ENCODE data around the gene PLA2G6. TPM values are rescaled to one million over a fixed set of nuclear protein-coding genes. Genes with fewer than 3 reads are reported as not detected.
"Not testable (repeated sequence)": the region's sequence is repeated elsewhere in the genome, so short reads cannot be mapped to it uniquely, and the experiment has no call there.

PLA2G6 gene
- total RNA-seq, 1 experiment from 2014 or later = 16.2 TPM

- CTCF ChIA-PET; H3K4me3 ChIP-seq (ENCODE audit: low read depth in 2 of 2, low read length in 2 of 2); intact Hi-C loops (cut with micrococcal nuclease; ENCODE audit: unreplicated experiment); H3K27ac ChIP-seq (ENCODE audit: low read length); DNase-seq (ENCODE audit: low read depth, low spot score); H3K36me3 ChIP-seq (ENCODE audit: control insufficient read depth, insufficient read depth, low read length); H3K9me3 ChIP-seq (ENCODE audit: control insufficient read depth, insufficient read depth, low read depth, low read length); ATAC-seq; BruUV-seq (replicated peaks); POLR2A ChIA-PET; in situ Hi-C loops (cut with HindIII; ENCODE audit: low pct_unique_long_range_greater_than_20kb, low sequenced_read_pairs); H3K4me1 ChIP-seq (ENCODE audit: control insufficient read depth, insufficient read depth, low read length); H3K27me3 ChIP-seq (ENCODE audit: control insufficient read depth, insufficient read depth, low read length): not testable (repeated sequence)
Measured at GRCh38 chr22:38118747-38119146, 62.9 kb downstream of the PLA2G6 start.

- in situ Hi-C loops (cut with HindIII; ENCODE audit: low pct_unique_long_range_greater_than_20kb, low sequenced_read_pairs) (no loop called here), intact Hi-C loops (cut with micrococcal nuclease; ENCODE audit: unreplicated experiment) (no loop called here)
- BruUV-seq (replicated peaks) = no TSS peak
- H3K9me3 ChIP-seq (ENCODE audit: control insufficient read depth, insufficient read depth, low read depth, low read length) = no peaks in the 10 kb centered on the region
- TF ChIP-seq TCF7L2 (IDR thresholded peaks at IDR 0.05; ENCODE audit: low read depth, low read length) = no peak
- no peak for TF ChIP-seq POLR2AphosphoS5 (IDR thresholded peaks at IDR 0.05; ENCODE audit: low read depth, low read length)
- TF ChIP-seq REST (IDR thresholded peaks at IDR 0.05; ENCODE audit: insufficient read depth in 1 of 2, low read depth in 2 of 2, low read length in 1 of 2) = no peak
- no peak for TF ChIP-seq SIN3A (IDR thresholded peaks at IDR 0.05; ENCODE audit: borderline replicate concordance, insufficient read depth, low read depth, low read length)
- no peak for TF ChIP-seq CTCF (IDR thresholded peaks at IDR 0.05)
- no peaks in the 10 kb centered on the region for H3K36me3 ChIP-seq (ENCODE audit: control insufficient read depth, insufficient read depth, low read length)
- no peak overlapping the region for H3K4me3 ChIP-seq (ENCODE audit: low read depth in 2 of 2, low read length in 2 of 2)
- H3K4me1 ChIP-seq (ENCODE audit: control insufficient read depth, insufficient read depth, low read length) = no peaks in the 10 kb centered on the region
- no peaks in the 10 kb centered on the region for H3K27me3 ChIP-seq (ENCODE audit: control insufficient read depth, insufficient read depth, low read length)
- H3K27ac ChIP-seq (ENCODE audit: low read length) = no peak overlapping the region
- no peak for DNase-seq (ENCODE audit: low read depth, low spot score)
- ChIA-PET POLR2A (no interaction called here), CTCF (no interaction called here)
- no peak for ATAC-seq
Measured at GRCh38 chr22:38118182-38118581, 63.4 kb downstream of the PLA2G6 start.

GRCh38 chr22:38117556-38117955 lies 64.1 kb downstream of the PLA2G6 start:
- H3K4me3 ChIP-seq (ENCODE audit: low read depth in 2 of 2, low read length in 2 of 2); H3K27ac ChIP-seq (ENCODE audit: low read length); in situ Hi-C loops (cut with HindIII; ENCODE audit: low pct_unique_long_range_greater_than_20kb, low sequenced_read_pairs); H3K9me3 ChIP-seq (ENCODE audit: control insufficient read depth, insufficient read depth, low read depth, low read length); POLR2A ChIA-PET; ATAC-seq; H3K36me3 ChIP-seq (ENCODE audit: control insufficient read depth, insufficient read depth, low read length); BruUV-seq (replicated peaks); CTCF ChIA-PET; intact Hi-C loops (cut with micrococcal nuclease; ENCODE audit: unreplicated experiment); H3K4me1 ChIP-seq (ENCODE audit: control insufficient read depth, insufficient read depth, low read length); H3K27me3 ChIP-seq (ENCODE audit: control insufficient read depth, insufficient read depth, low read length); DNase-seq (ENCODE audit: low read depth, low spot score): not testable (repeated sequence)
